ENCODE measurements around the gene CRYBG3. TPM values are rescaled to one million over a fixed set of nuclear protein-coding genes. Genes with fewer than 3 reads are reported as not detected.

The CRYBG3 gene
- total and polyA plus RNA-seq, 4 donors, result 1.1 to 9.5 (median 2.5) TPM

DNA sequence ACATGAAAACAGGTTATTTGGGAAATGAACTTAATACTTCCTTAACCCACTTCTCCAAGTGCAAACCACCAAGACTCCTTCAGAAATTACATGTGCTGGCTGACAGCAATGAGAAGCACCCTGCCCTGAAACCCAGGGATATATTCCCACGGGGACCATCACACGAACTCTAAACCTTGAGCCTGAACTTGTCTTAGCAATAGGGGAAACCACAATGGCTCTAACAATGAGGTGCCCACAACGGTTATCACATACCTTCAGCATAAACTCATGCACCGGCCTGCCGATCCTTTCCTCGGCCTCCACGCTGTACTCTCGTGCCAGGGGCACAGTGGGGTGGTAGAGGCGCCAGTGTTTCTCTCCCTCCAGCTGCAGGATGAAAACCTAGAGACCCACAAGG lies 137.0 kb downstream of the CRYBG3 start:
- DNase-seq (ENCODE audit: low spot score), result no peak
- TF ChIP-seq, protein P1, sequence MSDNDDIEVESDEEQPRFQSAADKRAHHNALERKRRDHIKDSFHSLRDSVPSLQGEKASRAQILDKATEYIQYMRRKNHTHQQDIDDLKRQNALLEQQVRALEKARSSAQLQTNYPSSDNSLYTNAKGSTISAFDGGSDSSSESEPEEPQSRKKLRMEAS (IDR thresholded peaks at IDR 0.05), result no peak
- TF ChIP-seq, protein P2, sequence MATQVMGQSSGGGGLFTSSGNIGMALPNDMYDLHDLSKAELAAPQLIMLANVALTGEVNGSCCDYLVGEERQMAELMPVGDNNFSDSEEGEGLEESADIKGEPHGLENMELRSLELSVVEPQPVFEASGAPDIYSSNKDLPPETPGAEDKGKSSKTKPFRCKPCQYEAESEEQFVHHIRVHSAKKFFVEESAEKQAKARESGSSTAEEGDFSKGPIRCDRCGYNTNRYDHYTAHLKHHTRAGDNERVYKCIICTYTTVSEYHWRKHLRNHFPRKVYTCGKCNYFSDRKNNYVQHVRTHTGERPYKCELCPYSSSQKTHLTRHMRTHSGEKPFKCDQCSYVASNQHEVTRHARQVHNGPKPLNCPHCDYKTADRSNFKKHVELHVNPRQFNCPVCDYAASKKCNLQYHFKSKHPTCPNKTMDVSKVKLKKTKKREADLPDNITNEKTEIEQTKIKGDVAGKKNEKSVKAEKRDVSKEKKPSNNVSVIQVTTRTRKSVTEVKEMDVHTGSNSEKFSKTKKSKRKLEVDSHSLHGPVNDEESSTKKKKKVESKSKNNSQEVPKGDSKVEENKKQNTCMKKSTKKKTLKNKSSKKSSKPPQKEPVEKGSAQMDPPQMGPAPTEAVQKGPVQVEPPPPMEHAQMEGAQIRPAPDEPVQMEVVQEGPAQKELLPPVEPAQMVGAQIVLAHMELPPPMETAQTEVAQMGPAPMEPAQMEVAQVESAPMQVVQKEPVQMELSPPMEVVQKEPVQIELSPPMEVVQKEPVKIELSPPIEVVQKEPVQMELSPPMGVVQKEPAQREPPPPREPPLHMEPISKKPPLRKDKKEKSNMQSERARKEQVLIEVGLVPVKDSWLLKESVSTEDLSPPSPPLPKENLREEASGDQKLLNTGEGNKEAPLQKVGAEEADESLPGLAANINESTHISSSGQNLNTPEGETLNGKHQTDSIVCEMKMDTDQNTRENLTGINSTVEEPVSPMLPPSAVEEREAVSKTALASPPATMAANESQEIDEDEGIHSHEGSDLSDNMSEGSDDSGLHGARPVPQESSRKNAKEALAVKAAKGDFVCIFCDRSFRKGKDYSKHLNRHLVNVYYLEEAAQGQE (IDR thresholded peaks at IDR 0.05), result no peak
- no peak for TF ChIP-seq FOXA1 (IDR thresholded peaks at IDR 0.05)
- TF ChIP-seq, protein P3, sequence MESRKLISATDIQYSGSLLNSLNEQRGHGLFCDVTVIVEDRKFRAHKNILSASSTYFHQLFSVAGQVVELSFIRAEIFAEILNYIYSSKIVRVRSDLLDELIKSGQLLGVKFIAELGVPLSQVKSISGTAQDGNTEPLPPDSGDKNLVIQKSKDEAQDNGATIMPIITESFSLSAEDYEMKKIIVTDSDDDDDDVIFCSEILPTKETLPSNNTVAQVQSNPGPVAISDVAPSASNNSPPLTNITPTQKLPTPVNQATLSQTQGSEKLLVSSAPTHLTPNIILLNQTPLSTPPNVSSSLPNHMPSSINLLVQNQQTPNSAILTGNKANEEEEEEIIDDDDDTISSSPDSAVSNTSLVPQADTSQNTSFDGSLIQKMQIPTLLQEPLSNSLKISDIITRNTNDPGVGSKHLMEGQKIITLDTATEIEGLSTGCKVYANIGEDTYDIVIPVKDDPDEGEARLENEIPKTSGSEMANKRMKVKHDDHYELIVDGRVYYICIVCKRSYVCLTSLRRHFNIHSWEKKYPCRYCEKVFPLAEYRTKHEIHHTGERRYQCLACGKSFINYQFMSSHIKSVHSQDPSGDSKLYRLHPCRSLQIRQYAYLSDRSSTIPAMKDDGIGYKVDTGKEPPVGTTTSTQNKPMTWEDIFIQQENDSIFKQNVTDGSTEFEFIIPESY (IDR thresholded peaks at IDR 0.05), result no peak
- no peak for TF ChIP-seq TAF1 (conservative IDR thresholded peaks at IDR 0.05)
- TF ChIP-seq GABPA (IDR thresholded peaks at IDR 0.05 in 1 of 2, conservative IDR thresholded peaks at IDR 0.05 in 1 of 2), result no peak
- TF ChIP-seq, protein P4, sequence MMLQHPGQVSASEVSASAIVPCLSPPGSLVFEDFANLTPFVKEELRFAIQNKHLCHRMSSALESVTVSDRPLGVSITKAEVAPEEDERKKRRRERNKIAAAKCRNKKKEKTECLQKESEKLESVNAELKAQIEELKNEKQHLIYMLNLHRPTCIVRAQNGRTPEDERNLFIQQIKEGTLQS (IDR thresholded peaks at IDR 0.05), result no peak
- TF ChIP-seq SP1 (IDR thresholded peaks at IDR 0.05), result no peak
- TF ChIP-seq HNF4G (IDR thresholded peaks at IDR 0.05), result no peak
- TF ChIP-seq YY1 (IDR thresholded peaks at IDR 0.05), result no peak
- no peak for TF ChIP-seq FOXA2 (IDR thresholded peaks at IDR 0.05)
- TF ChIP-seq JUND (IDR thresholded peaks at IDR 0.05), result no peak
- TF ChIP-seq, protein P5, sequence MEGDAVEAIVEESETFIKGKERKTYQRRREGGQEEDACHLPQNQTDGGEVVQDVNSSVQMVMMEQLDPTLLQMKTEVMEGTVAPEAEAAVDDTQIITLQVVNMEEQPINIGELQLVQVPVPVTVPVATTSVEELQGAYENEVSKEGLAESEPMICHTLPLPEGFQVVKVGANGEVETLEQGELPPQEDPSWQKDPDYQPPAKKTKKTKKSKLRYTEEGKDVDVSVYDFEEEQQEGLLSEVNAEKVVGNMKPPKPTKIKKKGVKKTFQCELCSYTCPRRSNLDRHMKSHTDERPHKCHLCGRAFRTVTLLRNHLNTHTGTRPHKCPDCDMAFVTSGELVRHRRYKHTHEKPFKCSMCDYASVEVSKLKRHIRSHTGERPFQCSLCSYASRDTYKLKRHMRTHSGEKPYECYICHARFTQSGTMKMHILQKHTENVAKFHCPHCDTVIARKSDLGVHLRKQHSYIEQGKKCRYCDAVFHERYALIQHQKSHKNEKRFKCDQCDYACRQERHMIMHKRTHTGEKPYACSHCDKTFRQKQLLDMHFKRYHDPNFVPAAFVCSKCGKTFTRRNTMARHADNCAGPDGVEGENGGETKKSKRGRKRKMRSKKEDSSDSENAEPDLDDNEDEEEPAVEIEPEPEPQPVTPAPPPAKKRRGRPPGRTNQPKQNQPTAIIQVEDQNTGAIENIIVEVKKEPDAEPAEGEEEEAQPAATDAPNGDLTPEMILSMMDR (IDR thresholded peaks at IDR 0.05; ENCODE audit: low read depth, low read length, missing input control), result no peak
- TF ChIP-seq RXRA (IDR thresholded peaks at IDR 0.05), result no peak
- TF ChIP-seq EGR1 (IDR thresholded peaks at IDR 0.05; ENCODE audit: low read depth in 2 of 2), result no peak
- no peak for TF ChIP-seq HNF4A (conservative IDR thresholded peaks at IDR 0.05)
- no peak for TF ChIP-seq RAD21 (IDR thresholded peaks at IDR 0.05)
- no peak for TF ChIP-seq NR2F2 (IDR thresholded peaks at IDR 0.05)
- 98% methylated on average over 9 of the region's 9 CpGs for WGBS
- H3K4me1 ChIP-seq (ENCODE audit: control insufficient read depth in 4 of 4, insufficient read depth in 4 of 4, low read length in 3 of 4), result peaks cover 0 to 9% (median 3%) of the 10 kb centered on the region in 4 donors
- H3K4me3 ChIP-seq (ENCODE audit: low read depth in 1 of 3, low read length in 3 of 3), result no peak overlapping the region
- H3K36me3 ChIP-seq (ENCODE audit: control insufficient read depth in 4 of 4, insufficient read depth in 3 of 4, low read depth in 1 of 4, low read length in 3 of 4), result peaks cover 6 to 30% (median 15%) of the 10 kb centered on the region in 4 donors
- no peaks in the 10 kb centered on the region for H3K9me3 ChIP-seq (ENCODE audit: control insufficient read depth in 4 of 4, low read length in 3 of 4)
- H3K9ac ChIP-seq (ENCODE audit: low read depth in 1 of 2, low read length in 2 of 2), result no peak overlapping the region
- no peak overlapping the region for H3K27ac ChIP-seq (ENCODE audit: low read depth in 1 of 2, low read length in 2 of 2)
- no peaks in the 10 kb centered on the region for H3K27me3 ChIP-seq (ENCODE audit: control insufficient read depth in 4 of 4, insufficient read depth in 4 of 4, low read length in 3 of 4)
